Activated naive CD4-positive, alpha-beta T cell treated with anti-CD3 and anti-CD28 coated beads, Interleukin-2, amount 10 ng/mL, durations not matched to agents 7 days and 5 days (primary cell): ENCODE results near the gene HS3ST3B1.

Experiments
- CTCF ChIA-PET: fragments of 350-600 bp; sonication (Branson Sonifier 250); formaldehyde crosslinking; loops from one replicate; lab custom pipeline; 2021; ENCODE audit warnings: antibody characterized with exemption; lab: Charles Lee
- DNase-seq: peaks from one replicate; pipeline ENCODE4 v3.0.0-alpha.2; 2020
- H3K27ac Mint-ChIP-seq: one replicate; pipeline ENCODE4 v1.8.0; 2021; ENCODE audit warnings: mild to moderate bottlenecking, moderate library complexity, mixed read lengths
- H3K27me3 Mint-ChIP-seq: one replicate; pipeline ENCODE4 v1.8.0; 2021; ENCODE audit warnings: mild to moderate bottlenecking, mixed read lengths
- H3K36me3 Mint-ChIP-seq: one replicate; pipeline ENCODE4 v1.8.0; 2021; ENCODE audit warnings: mixed read lengths
- H3K4me1 Mint-ChIP-seq: one replicate; pipeline ENCODE4 v1.8.0; 2021; ENCODE audit warnings: mixed read lengths
- H3K4me3 Mint-ChIP-seq: one replicate; pipeline ENCODE4 v1.8.0; 2021; ENCODE audit warnings: mild to moderate bottlenecking, moderate library complexity, mixed read lengths
- H3K9me3 Mint-ChIP-seq: one replicate; pipeline ENCODE4 v1.8.0; 2021; ENCODE audit warnings: mixed read lengths

The HS3ST3B1 gene

GRCh38 chr17:14336418-14336817 lies 35.5 kb downstream of the HS3ST3B1 start:
- H3K9me3 Mint-ChIP-seq: peaks cover 2% of the 10 kb centered on the region
- H3K27ac Mint-ChIP-seq: no peak overlapping the region
- peaks cover 23% of the 10 kb centered on the region for H3K36me3 Mint-ChIP-seq
- H3K27me3 Mint-ChIP-seq: no peaks in the 10 kb centered on the region
- H3K4me3 Mint-ChIP-seq: no peak overlapping the region
- peaks cover 80% of the 10 kb centered on the region for H3K4me1 Mint-ChIP-seq
- DNase-seq: no peak
- CTCF ChIA-PET: no interaction called here

GRCh38 chr17:14337596-14338079 lies 36.8 kb downstream of the HS3ST3B1 start:
- CTCF ChIA-PET: no interaction called here
- no peak for DNase-seq
- Mint-ChIP-seq H3K27ac (no peak overlapping the region), H3K9me3 (peaks cover 2% of the 10 kb centered on the region), H3K4me1 (peaks cover 68% of the 10 kb centered on the region), H3K36me3 (peaks cover 21% of the 10 kb centered on the region), H3K27me3 (no peaks in the 10 kb centered on the region), H3K4me3 (no peak overlapping the region)

GRCh38 chr17:14340857-14341754 lies 40.2 kb downstream of the HS3ST3B1 start:
- peak overlapping the region; percentile 51 for H3K27ac Mint-ChIP-seq
- H3K27me3 Mint-ChIP-seq: no peaks in the 10 kb centered on the region
- peaks cover 22% of the 10 kb centered on the region for H3K36me3 Mint-ChIP-seq
- DNase-seq: no peak
- no peak overlapping the region for H3K4me3 Mint-ChIP-seq
- peaks cover 41% of the 10 kb centered on the region for H3K4me1 Mint-ChIP-seq
- CTCF ChIA-PET: interaction anchor here (0.6 kb wide), 1 partner anchor 270 kb away, joined by 3 read pairs; no protein-coding TSS in a partner anchor
- no peaks in the 10 kb centered on the region for H3K9me3 Mint-ChIP-seq

- H3K27me3 Mint-ChIP-seq: no peaks in the 10 kb centered on the region
- no peaks in the 10 kb centered on the region for H3K9me3 Mint-ChIP-seq
- no peak for DNase-seq
- H3K36me3 Mint-ChIP-seq: peaks cover 26% of the 10 kb centered on the region
- H3K27ac Mint-ChIP-seq: no peak overlapping the region
- CTCF ChIA-PET: interaction anchor here (0.6 kb wide), 1 partner anchor 271 kb away, joined by 3 read pairs; no protein-coding TSS in a partner anchor
- H3K4me3 Mint-ChIP-seq: no peak overlapping the region
- H3K4me1 Mint-ChIP-seq: peaks cover 35% of the 10 kb centered on the region
These were observed 41.0 kb downstream of the HS3ST3B1 start for GRCh38 chr17:14341866-14342265.

- H3K9me3 Mint-ChIP-seq: no peaks in the 10 kb centered on the region
- CTCF ChIA-PET: no interaction called here
- no peak overlapping the region for H3K27ac Mint-ChIP-seq
- peaks cover 2% of the 10 kb centered on the region for H3K4me1 Mint-ChIP-seq
- H3K27me3 Mint-ChIP-seq: no peaks in the 10 kb centered on the region
- DNase-seq: no peak
- no peak overlapping the region for H3K4me3 Mint-ChIP-seq
- H3K36me3 Mint-ChIP-seq: peaks cover 37% of the 10 kb centered on the region
These were observed 45.9 kb downstream of the HS3ST3B1 start for GRCh38 chr17:14346801-14347200.

- Mint-ChIP-seq H3K9me3 (no peaks in the 10 kb centered on the region), H3K27me3 (no peaks in the 10 kb centered on the region), H3K27ac (no peak overlapping the region), H3K4me1 (peaks cover 4% of the 10 kb centered on the region), H3K36me3 (peaks cover 26% of the 10 kb centered on the region), H3K4me3 (no peak overlapping the region)
- CTCF ChIA-PET: interaction anchor here (0.6 kb wide), 1 partner anchor 261 kb away, joined by 3 read pairs; no protein-coding TSS in a partner anchor
- DNase-seq: no peak
These were observed 50.6 kb downstream of the HS3ST3B1 start for GRCh38 chr17:14351493-14351892.

GRCh38 chr17:14352136-14352535 lies 51.3 kb downstream of the HS3ST3B1 start:
- Mint-ChIP-seq H3K36me3 (peaks cover 22% of the 10 kb centered on the region), H3K4me3 (no peak overlapping the region), H3K9me3 (no peaks in the 10 kb centered on the region), H3K4me1 (peaks cover 4% of the 10 kb centered on the region), H3K27ac (no peak overlapping the region), H3K27me3 (no peaks in the 10 kb centered on the region)
- CTCF ChIA-PET: interaction anchor here (0.6 kb wide), 1 partner anchor 262 kb away, joined by 3 read pairs; no protein-coding TSS in a partner anchor
- no peak for DNase-seq

- CTCF ChIA-PET: no interaction called here
- Mint-ChIP-seq H3K9me3 (no peaks in the 10 kb centered on the region), H3K4me3 (no peak overlapping the region), H3K27me3 (no peaks in the 10 kb centered on the region), H3K36me3 (peaks cover 8% of the 10 kb centered on the region), H3K4me1 (peaks cover 4% of the 10 kb centered on the region), H3K27ac (no peak overlapping the region)
- DNase-seq: no peak
These were observed 53.1 kb downstream of the HS3ST3B1 start for GRCh38 chr17:14353861-14354474.

- CTCF ChIA-PET: no interaction called here
- Mint-ChIP-seq H3K27me3 (no peaks in the 10 kb centered on the region), H3K9me3 (no peaks in the 10 kb centered on the region), H3K36me3 (peaks cover 5% of the 10 kb centered on the region), H3K27ac (no peak overlapping the region), H3K4me3 (no peak overlapping the region), H3K4me1 (peaks cover 4% of the 10 kb centered on the region)
- no peak for DNase-seq
These were observed 53.9 kb downstream of the HS3ST3B1 start for GRCh38 chr17:14354807-14355206.

GRCh38 chr17:14355556-14355955 lies 54.7 kb downstream of the HS3ST3B1 start:
- no peak for DNase-seq
- CTCF ChIA-PET: no interaction called here
- Mint-ChIP-seq H3K27me3 (no peaks in the 10 kb centered on the region), H3K27ac (no peak overlapping the region), H3K36me3 (no peaks in the 10 kb centered on the region), H3K4me3 (no peak overlapping the region), H3K4me1 (peaks cover 4% of the 10 kb centered on the region), H3K9me3 (no peaks in the 10 kb centered on the region)

- Mint-ChIP-seq H3K27ac (no peak overlapping the region), H3K4me1 (no peaks in the 10 kb centered on the region), H3K27me3 (no peaks in the 10 kb centered on the region), H3K4me3 (no peak overlapping the region), H3K9me3 (no peaks in the 10 kb centered on the region), H3K36me3 (no peaks in the 10 kb centered on the region)
- CTCF ChIA-PET: interaction anchor here (0.7 kb wide), 1 partner anchor 13 kb away, joined by 3 read pairs; no protein-coding TSS in a partner anchor
- DNase-seq: no peak
These were observed 58.5 kb downstream of the HS3ST3B1 start for GRCh38 chr17:14359163-14360020.

- DNase-seq: no peak
- Mint-ChIP-seq H3K27ac (no peak overlapping the region), H3K9me3 (no peaks in the 10 kb centered on the region), H3K27me3 (no peaks in the 10 kb centered on the region), H3K4me3 (no peak overlapping the region), H3K4me1 (no peaks in the 10 kb centered on the region), H3K36me3 (no peaks in the 10 kb centered on the region)
- CTCF ChIA-PET: no interaction called here
These were observed 60.0 kb downstream of the HS3ST3B1 start for GRCh38 chr17:14360856-14361255.

- no peak overlapping the region for H3K4me3 Mint-ChIP-seq
- H3K27me3 Mint-ChIP-seq: no peaks in the 10 kb centered on the region
- no peaks in the 10 kb centered on the region for H3K4me1 Mint-ChIP-seq
- CTCF ChIA-PET: interaction anchor here (0.9 kb wide), 1 partner anchor 67 kb away, joined by 4 read pairs; no protein-coding TSS in a partner anchor
- H3K36me3 Mint-ChIP-seq: no peaks in the 10 kb centered on the region
- no peak overlapping the region for H3K27ac Mint-ChIP-seq
- no peaks in the 10 kb centered on the region for H3K9me3 Mint-ChIP-seq
- no peak for DNase-seq
These were observed 60.6 kb downstream of the HS3ST3B1 start for GRCh38 chr17:14361470-14361869.
